IMR-90 (cell line): ENCODE data around the gene TBPL2. TPM values are rescaled to one million over a fixed set of nuclear protein-coding genes. Genes with fewer than 3 reads are reported as not detected.

Experiments used
- ATAC-seq: fragments of 200-7000 bp; cut with Tn5 transposase; 2 replicates; pipeline ENCODE4 v1.9.1; 2020; ENCODE audit warnings: low read depth, mild to moderate bottlenecking, moderate library complexity
- BruUV-seq: library from RNA; stranded (reverse); fragments of 400-500 nt; replicated peaks from 2 replicates; lab custom pipeline; 2021; lab: Mats Ljungman, UMichigan
- CTCF ChIA-PET: fragments of 300-600 bp; formaldehyde crosslinking; extraction: SDS; loops from one replicate; lab custom pipeline; 2021; ENCODE audit warnings: antibody characterized with exemption; lab: Yijun Ruan, JAX
- POLR2A ChIA-PET: fragments of 300-600 bp; sonication (Branson Sonifier 250); formaldehyde crosslinking; loops from one replicate; lab custom pipeline; 2022; ENCODE audit warnings: antibody characterized with exemption; ENCODE audit not compliant: unreplicated experiment; lab: Charles Lee
- DNase-seq: peaks from one replicate; pipeline ENCODE4 v3.0.0; 2013
- H2AFZ ChIP-seq: replicated peaks from 2 replicates; pipeline ENCODE3; 2013; ENCODE audit warnings: low read length, mild to moderate bottlenecking; ENCODE audit not compliant: poor library complexity
- H2AK5ac ChIP-seq: 2 replicates; pipeline ENCODE4 v1.6.1; 2013; ENCODE audit warnings: low read depth, low read length, inconsistent platforms
- H2AK9ac ChIP-seq: replicated peaks from 2 replicates; pipeline ENCODE3; 2013; ENCODE audit warnings: mild to moderate bottlenecking, low read depth, low read length, moderate library complexity; ENCODE audit not compliant: poor library complexity
- H2BK120ac ChIP-seq: 2 replicates; pipeline ENCODE4 v1.6.1; 2013; ENCODE audit warnings: low read depth, low read length, inconsistent platforms
- H2BK15ac ChIP-seq: 3 replicates; pipeline ENCODE4 v1.6.1; 2013; ENCODE audit warnings: low read depth, low read length, inconsistent platforms
- H2BK20ac ChIP-seq: 2 replicates; pipeline ENCODE4 v1.6.1; 2013; ENCODE audit warnings: low read depth, mild to moderate bottlenecking, inconsistent platforms, low read length, moderate library complexity
- H2BK5ac ChIP-seq: 2 replicates; pipeline ENCODE4 v1.6.1; 2013; ENCODE audit warnings: mild to moderate bottlenecking, low read depth, low read length, inconsistent platforms; ENCODE audit not compliant: poor library complexity, severe bottlenecking
- H3K14ac ChIP-seq: replicated peaks from 2 replicates; pipeline ENCODE4 v1.6.1; 2013; ENCODE audit warnings: low read depth, low read length, inconsistent platforms
- H3K18ac ChIP-seq: 2 replicates; pipeline ENCODE4 v1.6.1; 2013; ENCODE audit warnings: low read depth, low read length, control low read depth
- H3K23ac ChIP-seq: 2 replicates; pipeline ENCODE4 v1.6.1; 2013; ENCODE audit warnings: low read depth, low read length, inconsistent platforms
- H3K27ac ChIP-seq: 2 replicates; pipeline ENCODE4 v1.5.1; 2013; ENCODE audit warnings: mild to moderate bottlenecking, control low read depth, low read length; ENCODE audit not compliant: insufficient read depth
- H3K27me3 ChIP-seq: 2 replicates; pipeline ENCODE4 v1.6.1; 2013; ENCODE audit warnings: low read length; ENCODE audit not compliant: control insufficient read depth, insufficient read depth
- H3K36me3 ChIP-seq: 2 replicates; pipeline ENCODE4 v1.6.1; 2013; ENCODE audit warnings: low read length, mixed read lengths; ENCODE audit not compliant: control insufficient read depth, insufficient read depth
- H3K4ac ChIP-seq: 2 replicates; pipeline ENCODE4 v1.6.1; 2013; ENCODE audit warnings: low read depth, low read length, inconsistent platforms
- H3K4me1 ChIP-seq: 2 replicates; pipeline ENCODE4 v1.6.1; 2013; ENCODE audit warnings: low read length, mixed read lengths; ENCODE audit not compliant: control insufficient read depth, insufficient read depth
- H3K4me2 ChIP-seq: 2 replicates; pipeline ENCODE4 v1.6.1; 2013; ENCODE audit warnings: low read depth, mild to moderate bottlenecking, control low read depth, low read length, moderate library complexity
- H3K4me3 ChIP-seq: 2 replicates; pipeline ENCODE4 v1.5.1; 2013; ENCODE audit warnings: low read depth, mild to moderate bottlenecking, control low read depth, low read length, moderate library complexity; ENCODE audit not compliant: insufficient read depth
- H3K56ac ChIP-seq: 2 replicates; pipeline ENCODE4 v1.6.1; 2013; ENCODE audit warnings: low read length, inconsistent platforms; ENCODE audit not compliant: insufficient read depth; ENCODE audit errors: extremely low read depth
- H3K79me1 ChIP-seq, 2 experiments: 2 replicates each; pipeline ENCODE4 v1.6.1; 2013; ENCODE audit warnings: low read length in 2 of 2, inconsistent platforms in 1 of 2, low read depth in 1 of 2
- H3K9ac ChIP-seq: 2 replicates; pipeline ENCODE4 v1.6.1; 2013; ENCODE audit warnings: low read depth, low read length, control low read depth
- H3K9me1 ChIP-seq: 2 replicates; pipeline ENCODE4 v1.6.1; 2013; ENCODE audit warnings: low read length, inconsistent platforms; ENCODE audit not compliant: insufficient read depth
- H3K9me3 ChIP-seq: 2 replicates; pipeline ENCODE4 v1.6.1; 2013; ENCODE audit warnings: low read length; ENCODE audit not compliant: control insufficient read depth, insufficient read depth
- H4K20me1 ChIP-seq: 2 replicates; pipeline ENCODE4 v1.6.1; 2013; ENCODE audit warnings: low read length, inconsistent platforms; ENCODE audit not compliant: insufficient read depth
- H4K5ac ChIP-seq: 2 replicates; pipeline ENCODE4 v1.6.1; 2013; ENCODE audit warnings: mild to moderate bottlenecking, low read depth, low read length, control low read depth
- H4K8ac ChIP-seq, 2 experiments: 2 replicates each; pipeline ENCODE4 v1.6.1; 2013; ENCODE audit warnings: low read depth in 2 of 2, low read length in 2 of 2, control low read depth in 1 of 2, inconsistent platforms in 1 of 2
- H4K91ac ChIP-seq: 2 replicates; pipeline ENCODE4 v1.6.1; 2013; ENCODE audit warnings: low read depth, low read length, inconsistent platforms; ENCODE audit not compliant: insufficient read depth
- BHLHE40 ChIP-seq: fragments of 150-350 bp; IDR thresholded peaks from 2 replicates; pipeline ENCODE4 v1.6.1; 2016; ENCODE audit warnings: mild to moderate bottlenecking, low read depth, low read length
- CEBPB ChIP-seq: IDR thresholded peaks from 2 replicates; pipeline ENCODE4 v1.6.1; 2012; ENCODE audit warnings: low read depth, low read length, improper control_type of control experiment
- CHD1 ChIP-seq: IDR thresholded peaks from 2 replicates; pipeline ENCODE4 v1.6.1; 2012; ENCODE audit warnings: low read depth, low read length, improper control_type of control experiment
- CTCF ChIP-seq: conservative IDR thresholded peaks from 2 replicates; pipeline ENCODE4 v1.5.1; 2012; ENCODE audit warnings: mild to moderate bottlenecking, low read depth, low read length, improper control_type of control experiment
- ELK1 ChIP-seq: fragments of 150-350 bp; IDR thresholded peaks from 2 replicates; pipeline ENCODE4 v1.6.1; 2016; ENCODE audit warnings: low read depth, mild to moderate bottlenecking, low read length, moderate library complexity, borderline replicate concordance
- FOS ChIP-seq: fragments of 150-350 bp; IDR thresholded peaks from 2 replicates; pipeline ENCODE4 v1.6.1; 2016; ENCODE audit warnings: low read depth, low read length
- MAFK ChIP-seq: IDR thresholded peaks from 2 replicates; pipeline ENCODE4 v1.6.1; 2012; ENCODE audit warnings: low read depth, low read length, improper control_type of control experiment
- MAZ ChIP-seq: IDR thresholded peaks from 2 replicates; pipeline ENCODE4 v1.6.1; 2012; ENCODE audit warnings: low read depth, mild to moderate bottlenecking, low read length, improper control_type of control experiment, moderate library complexity, borderline replicate concordance
- MXI1 ChIP-seq: IDR thresholded peaks from 2 replicates; pipeline ENCODE4 v1.6.1; 2012; ENCODE audit warnings: low read depth, mild to moderate bottlenecking, low read length, moderate library complexity, borderline replicate concordance
- NFE2L2 ChIP-seq: fragments of 150-350 bp; IDR thresholded peaks from 2 replicates; pipeline ENCODE4 v1.6.1; 2016; ENCODE audit warnings: low read depth, mild to moderate bottlenecking, low read length
- POLR2A ChIP-seq: IDR thresholded peaks from 2 replicates; pipeline ENCODE4 v1.6.1; 2012; ENCODE audit warnings: mild to moderate bottlenecking, low read depth, low read length
- RAD21 ChIP-seq: IDR thresholded peaks from 2 replicates; pipeline ENCODE4 v1.6.1; 2012; ENCODE audit warnings: low read length, improper control_type of control experiment
- RCOR1 ChIP-seq: IDR thresholded peaks from 2 replicates; pipeline ENCODE4 v1.6.1; 2012; ENCODE audit warnings: mild to moderate bottlenecking, low read length, improper control_type of control experiment; ENCODE audit not compliant: insufficient replicate concordance
- RFX5 ChIP-seq: IDR thresholded peaks from 2 replicates; pipeline ENCODE4 v1.8.0; 2012; ENCODE audit warnings: low read depth, mild to moderate bottlenecking, low read length, moderate library complexity
- SMC3 ChIP-seq: fragments of 150-350 bp; IDR thresholded peaks from 2 replicates; pipeline ENCODE4 v1.6.1; 2016; ENCODE audit warnings: low read depth, mild to moderate bottlenecking, antibody characterized with exemption, low read length, moderate library complexity
- USF2 ChIP-seq: fragments of 150-350 bp; IDR thresholded peaks from 2 replicates; pipeline ENCODE4 v1.6.1; 2017; ENCODE audit warnings: mild to moderate bottlenecking, antibody characterized with exemption, low read length, low read depth
- WGBS, 2 experiments: methylation state at CpG; one replicate each; pipeline versions ENCODE4 v1.1.5 to v1.1.7; 2013; ENCODE audit warnings: missing lambda C conversion rate in 2 of 2; ENCODE audit not compliant: insufficient read length in 1 of 2; ENCODE audit errors: extremely low coverage in 2 of 2; 5-methylcytosine and 5-hydroxymethylcytosine counted together
- dilution Hi-C: fragments of 300-500 bp; cut with HindIII; formaldehyde crosslinking; loops from one replicate; pipeline ENCODE4 v1.14.3; 2018; ENCODE audit warnings: low sequenced_read_pairs; ENCODE audit not compliant: unreplicated experiment
- in situ Hi-C: fragments of 300-500 bp; cut with MboI; formaldehyde crosslinking; loops from 3 replicates; pipeline ENCODE4 v1.14.3; 2019; ENCODE audit warnings: low sequenced_read_pairs, inconsistent platforms, mixed read lengths
- intact Hi-C: fragments of 100-400 bp; cut with micrococcal nuclease; formaldehyde crosslinking; loops from 2 replicates; pipeline ENCODE4 v1.10.0; 2022
- polyA plus RNA-seq, 3 experiments: library from polyadenylated mRNA; depleted of rRNA; stranded (reverse); fragments of >200 nt; gene quantifications; 2 replicates each; pipeline ENCODE4 v1.2.3, GENCODE V29; 2012; ENCODE audit warnings: low replicate concordance in 1 of 3
- total RNA-seq: library from RNA; depleted of rRNA; stranded (reverse); fragments of >200 nt; gene quantifications from 2 replicates; pipeline ENCODE4 v1.2.3, GENCODE V29; 2012

Gene TBPL2
- total and polyA plus RNA-seq, 2 of the 4 experiments (the other 2 are of a cell fraction) = not detected

- H3K36me3 ChIP-seq = no peaks in the 10 kb centered on the region
- H3K4me1 ChIP-seq = no peaks in the 10 kb centered on the region
- H2AFZ ChIP-seq = no peak overlapping the region
- H4K5ac ChIP-seq = no peak overlapping the region
- no CpG with 5 or more reads among the region's 5 CpGs for WGBS, 2 experiments
- H2BK20ac ChIP-seq = no peak overlapping the region
- no peak overlapping the region for H3K23ac ChIP-seq
- no peak for ATAC-seq
- H2BK120ac ChIP-seq = no peak overlapping the region
- no peak overlapping the region for H2AK9ac ChIP-seq
- H3K4ac ChIP-seq = no peak overlapping the region
- H3K79me1 ChIP-seq = peaks cover 29 to 32% of the 10 kb centered on the region in 2 experiments
- POLR2A ChIA-PET = no interaction called here
- H2AK5ac ChIP-seq = no peak overlapping the region
- in situ Hi-C loops (no loop called here), dilution Hi-C loops (no loop called here), intact Hi-C loops (no loop called here)
- no peak overlapping the region for H4K8ac ChIP-seq
- no peak overlapping the region for H3K4me2 ChIP-seq
- H3K27me3 ChIP-seq = no peaks in the 10 kb centered on the region
- CTCF ChIA-PET = interaction anchor here (1.0 kb wide), 1 partner anchor 39 kb away, joined by 3 read pairs; no protein-coding TSS in a partner anchor
- no peak overlapping the region for H3K4me3 ChIP-seq
- no TSS peak for BruUV-seq
- no peak overlapping the region for H3K56ac ChIP-seq
- peaks cover 3% of the 10 kb centered on the region for H3K9me1 ChIP-seq
- H2BK15ac ChIP-seq = no peak overlapping the region
- no peaks in the 10 kb centered on the region for H3K9me3 ChIP-seq
- H4K20me1 ChIP-seq = no peaks in the 10 kb centered on the region
- TF ChIP-seq FOS = no peak
- TF ChIP-seq USF2 = no peak
- no peak for TF ChIP-seq ELK1
- TF ChIP-seq MAFK = no peak
- no peak for TF ChIP-seq POLR2A
- no peak for TF ChIP-seq MAZ
- TF ChIP-seq RFX5 = no peak
- TF ChIP-seq BHLHE40 = no peak
- no peak for TF ChIP-seq CHD1
- no peak for TF ChIP-seq RAD21
- no peak for TF ChIP-seq CEBPB
- TF ChIP-seq RCOR1 = no peak
- no peak for TF ChIP-seq MXI1
- no peak for TF ChIP-seq NFE2L2
- no peak for TF ChIP-seq CTCF
- TF ChIP-seq SMC3 = no peak
- H3K9ac ChIP-seq = no peak overlapping the region
- H2BK5ac ChIP-seq = no peak overlapping the region
- no peak overlapping the region for H4K91ac ChIP-seq
- no peak overlapping the region for H3K27ac ChIP-seq
- no peak for DNase-seq
- H3K14ac ChIP-seq = no peak overlapping the region
- no peak overlapping the region for H3K18ac ChIP-seq
Measured at GRCh38 chr14:55404173-55404854, 36.1 kb downstream of the TBPL2 start.
